Measurements from ENCODE around the gene UBLCP1. TPM values are rescaled to one million over a fixed set of nuclear protein-coding genes. Genes with fewer than 3 reads are reported as not detected.
A peak's percentile ranks its signal among the peaks of the same experiment; 100 is the strongest.
"Not testable (repeated sequence)": the region's sequence is repeated elsewhere in the genome, so short reads cannot be mapped to it uniquely, and the experiment has no call there.

The UBLCP1 gene
- total RNA-seq, 2 donors from 2014 or later = 13.2 to 16.2 TPM

- intact Hi-C loops (cut with DNase I) = no loop called here
These were observed 23.4 kb downstream of the UBLCP1 start for GRCh38 chr5:159286420-159287035.

GRCh38 chr5:159290741-159291140, 27.7 kb downstream of the UBLCP1 start:
- DNase-seq (no peak), ATAC-seq (no peak)
- Histone ChIP-seq H3K4me3 (no peak overlapping the region), H3K27me3 (no peaks in the 10 kb centered on the region), H3K27ac (no peak overlapping the region), H3K36me3 (replicated peaks in 1 of 2; ENCODE audit: insufficient read depth in 1 of 2, low read depth in 2 of 2) (no peaks in the 10 kb centered on the region), H3K9me3 (no peaks in the 10 kb centered on the region), H3K4me1 (no peaks in the 10 kb centered on the region)
- intact Hi-C loops (cut with DNase I) = no loop called here
- no peak for TF ChIP-seq CTCF (IDR thresholded peaks at IDR 0.05)
- TF ChIP-seq POLR2A (IDR thresholded peaks at IDR 0.05) = no peak
- 65 to 83% methylated on average over 4 of the region's 4 CpGs for WGBS, 2 donors

More at GRCh38 chr5:159286420-159287035, 23.4 kb downstream of the UBLCP1 start:
- DNase-seq (no peak), ATAC-seq (no peak)
- no peaks in the 10 kb centered on the region for H3K27me3 ChIP-seq
- H3K9me3 ChIP-seq = no peaks in the 10 kb centered on the region
- H3K4me3 ChIP-seq = no peak overlapping the region
- H3K4me1 ChIP-seq = no peaks in the 10 kb centered on the region
- TF ChIP-seq POLR2A (IDR thresholded peaks at IDR 0.05) (no peak), CTCF (IDR thresholded peaks at IDR 0.05) (peak in 5 of 7 experiments; percentile 22 to 40 (median 35))
- H3K27ac ChIP-seq = no peak overlapping the region
- 52 to 54% methylated on average over 8 of the region's 8 CpGs for WGBS, 2 donors
- H3K36me3 ChIP-seq (replicated peaks in 1 of 2; ENCODE audit: insufficient read depth in 1 of 2, low read depth in 2 of 2) = peaks cover 0 to 1% of the 10 kb centered on the region in 2 donors

- no peak overlapping the region for H3K27ac ChIP-seq
- H3K4me3 ChIP-seq = no peak overlapping the region
- WGBS, 2 donors = 96 to 98% methylated on average over 5 of the region's 5 CpGs
- DNase-seq (no peak), ATAC-seq (no peak)
- H3K4me1 ChIP-seq = no peaks in the 10 kb centered on the region
- intact Hi-C loops (cut with DNase I) = no loop called here
- H3K36me3 ChIP-seq (replicated peaks in 1 of 2; ENCODE audit: insufficient read depth in 1 of 2, low read depth in 2 of 2) = no peaks in the 10 kb centered on the region
- peaks cover 0 to 8% (median 0%) of the 10 kb centered on the region in 3 donors for H3K9me3 ChIP-seq
- no peak for TF ChIP-seq POLR2A (IDR thresholded peaks at IDR 0.05)
- TF ChIP-seq CTCF (IDR thresholded peaks at IDR 0.05) = no peak
- no peaks in the 10 kb centered on the region for H3K27me3 ChIP-seq
These were observed 31.8 kb downstream of the UBLCP1 start for GRCh38 chr5:159294921-159295320.

GRCh38 chr5:159297300-159297699, 34.2 kb downstream of the UBLCP1 start:
- H3K4me1 ChIP-seq; DNase-seq; ATAC-seq; intact Hi-C loops (cut with DNase I); H3K27me3 ChIP-seq; H3K27ac ChIP-seq; H3K4me3 ChIP-seq; H3K36me3 ChIP-seq (replicated peaks in 1 of 2; ENCODE audit: insufficient read depth in 1 of 2, low read depth in 2 of 2): not testable (repeated sequence)
- WGBS, 2 donors = 88 to 91% methylated on average over 5 of the region's 5 CpGs
- H3K9me3 ChIP-seq = peaks cover 0 to 13% (median 0%) of the 10 kb centered on the region in 3 donors

- Histone ChIP-seq H3K27me3 (no peaks in the 10 kb centered on the region), H3K27ac (no peak overlapping the region), H3K4me3 (no peak overlapping the region), H3K4me1 (no peaks in the 10 kb centered on the region), H3K9me3 (peaks cover 0 to 14% (median 0%) of the 10 kb centered on the region in 3 donors), H3K36me3 (replicated peaks in 1 of 2; ENCODE audit: insufficient read depth in 1 of 2, low read depth in 2 of 2) (no peaks in the 10 kb centered on the region)
- intact Hi-C loops (cut with DNase I) = no loop called here
- ATAC-seq (no peak), DNase-seq (no peak)
- WGBS, 2 donors = 77 to 79% methylated on average over 3 of the region's 3 CpGs
- TF ChIP-seq POLR2A (IDR thresholded peaks at IDR 0.05) (no peak), CTCF (IDR thresholded peaks at IDR 0.05) (no peak)
These were observed 38.4 kb downstream of the UBLCP1 start for GRCh38 chr5:159301466-159301865.

- H3K27ac ChIP-seq; H3K36me3 ChIP-seq (replicated peaks in 1 of 2; ENCODE audit: insufficient read depth in 1 of 2, low read depth in 2 of 2); H3K4me1 ChIP-seq; DNase-seq; intact Hi-C loops (cut with DNase I); H3K4me3 ChIP-seq; ATAC-seq; H3K27me3 ChIP-seq: not testable (repeated sequence)
- peaks cover 0 to 14% (median 0%) of the 10 kb centered on the region in 3 donors for H3K9me3 ChIP-seq
- 73 to 77% methylated on average over 13 of the region's 13 CpGs for WGBS, 2 donors
These were observed 39.1 kb downstream of the UBLCP1 start for GRCh38 chr5:159301929-159302860.
